HCT116 (cell line): ENCODE measurements around the gene ADORA1. TPM values are rescaled to one million over a fixed set of nuclear protein-coding genes. Genes with fewer than 3 reads are reported as not detected.

ENCODE experiments used
- ATAC-seq: fragments of 200-7000 bp; cut with Tn5 transposase; 2 replicates; pipeline ENCODE4 v1.9.1; 2020; ENCODE audit warnings: mild to moderate bottlenecking, moderate library complexity
- BruUV-seq: library from RNA; stranded (reverse); fragments of 400-500 nt; replicated peaks from 2 replicates; lab custom pipeline; 2021; lab: Mats Ljungman, UMichigan
- CTCF ChIA-PET: fragments of 300-600 bp; sonication (Branson Sonifier 250); formaldehyde crosslinking; loops from one replicate; lab custom pipeline; 2021; ENCODE audit warnings: antibody characterized with exemption; lab: Charles Lee
- POLR2A ChIA-PET: fragments of 300-600, 350-600 bp; sonication (Branson Sonifier 250); formaldehyde crosslinking; loops from one replicate; lab custom pipeline; 2021; ENCODE audit warnings: antibody characterized with exemption; lab: Charles Lee
- RAD21 ChIA-PET, 2 experiments: fragments of 300-600 bp; sonication (Branson Sonifier 250); formaldehyde crosslinking; loops; one replicate each; lab custom pipeline; 2023; ENCODE audit warnings: low total read pairs in 2 of 2; ENCODE audit not compliant: uncharacterized antibody in 2 of 2, unreplicated experiment in 2 of 2, low non-redundant PET in 1 of 2; lab: Charles Lee
- DNase-seq: peaks from one replicate; pipeline ENCODE4 v3.0.0-alpha.2; 2010; ENCODE audit warnings: low read depth, low spot score
- H2AFZ ChIP-seq: fragments of 200-600 bp; shearing (Covaris generic), sonication (generic); 2 replicates; pipeline ENCODE4 v1.6.1; 2017; ENCODE audit warnings: low read depth, mixed run types, mixed read lengths, antibody characterized with exemption, low read length; ENCODE audit not compliant: poor library complexity, severe bottlenecking
- H3K27ac ChIP-seq: 2 replicates; pipeline ENCODE4 v1.5.1; 2012; ENCODE audit warnings: low read depth, low read length
- H3K27me3 ChIP-seq: fragments of 200-600 bp; sonication (generic); 2 replicates; pipeline ENCODE4 v1.6.1; 2016; ENCODE audit warnings: mixed run types, low read length, mixed read lengths; ENCODE audit not compliant: insufficient read depth
- H3K36me3 ChIP-seq, 2 experiments: fragments of 200-500 bp in 1 of 2; fragments of 200-600 bp in 1 of 2; sonication (Bioruptor generic) in 1 of 2; sonication (generic) in 1 of 2; 2 replicates each; pipeline versions ENCODE4 v1.5.1 to v1.6.1; 2014 to 2016; ENCODE audit warnings: low read length in 2 of 2, inconsistent platforms in 1 of 2, mixed read lengths in 1 of 2, mixed run types in 1 of 2; ENCODE audit not compliant: insufficient read depth in 2 of 2, control insufficient read depth in 1 of 2
- H3K4me1 ChIP-seq, 2 experiments: fragments of 200-600 bp in 1 of 2; sonication (generic) in 1 of 2; 2 replicates each; pipeline versions ENCODE4 v1.5.1 to v1.6.1; 2012 to 2017; ENCODE audit warnings: low read length in 2 of 2, inconsistent platforms in 1 of 2, mild to moderate bottlenecking in 1 of 2, mixed read lengths in 1 of 2, mixed run types in 1 of 2, moderate library complexity in 1 of 2; ENCODE audit not compliant: insufficient read depth in 2 of 2, control insufficient read depth in 1 of 2
- H3K4me2 ChIP-seq: fragments of 200-600 bp; sonication (generic); 2 replicates; pipeline ENCODE4 v1.6.1; 2017; ENCODE audit warnings: mixed run types, low read length, mixed read lengths
- H3K4me3 ChIP-seq, 2 experiments: fragments of 200-600 bp in 1 of 2; sonication (generic) in 1 of 2; replicated peaks in 1 of 2; 2 replicates each; pipeline ENCODE4 v1.5.1; 2011 to 2016; ENCODE audit warnings: low read length in 2 of 2, control low read depth in 1 of 2, low read depth in 1 of 2, mild to moderate bottlenecking in 1 of 2, mixed read lengths in 1 of 2, mixed run types in 1 of 2
- H3K79me2 ChIP-seq: fragments of 200-600 bp; sonication (generic); 2 replicates; pipeline ENCODE4 v1.6.1; 2017; ENCODE audit warnings: mild to moderate bottlenecking, mixed run types, low read length, moderate library complexity, mixed read lengths; ENCODE audit not compliant: insufficient read depth
- H3K9ac ChIP-seq: fragments of 200-600 bp; sonication (generic); 2 replicates; pipeline ENCODE4 v1.6.1; 2016; ENCODE audit warnings: low read length, mixed read lengths
- H3K9me2 ChIP-seq: fragments of 200-600 bp; sonication (generic), shearing (Covaris generic); 2 replicates; pipeline ENCODE4 v1.6.1; 2017; ENCODE audit warnings: mixed run types, mild to moderate bottlenecking, moderate library complexity; ENCODE audit not compliant: insufficient read depth
- H3K9me3 ChIP-seq, 2 experiments: fragments of 200-500 bp in 1 of 2; fragments of 200-600 bp in 1 of 2; sonication (Bioruptor generic) in 1 of 2; sonication (generic) in 1 of 2; 2 replicates each; pipeline ENCODE4 v1.6.1; 2014 to 2017; ENCODE audit warnings: low read length in 2 of 2, mixed read lengths in 2 of 2, inconsistent platforms in 1 of 2, low read depth in 1 of 2, mild to moderate bottlenecking in 1 of 2, mixed run types in 1 of 2, moderate library complexity in 1 of 2; ENCODE audit not compliant: control insufficient read depth in 1 of 2, insufficient read depth in 1 of 2
- H4K20me1 ChIP-seq: fragments of 200-600 bp; sonication (generic), shearing (Covaris generic); 2 replicates; pipeline ENCODE4 v1.6.1; 2017; ENCODE audit warnings: mixed run types, mild to moderate bottlenecking, moderate library complexity; ENCODE audit not compliant: insufficient read depth
- CBX3 ChIP-seq: IDR thresholded peaks from 2 replicates; pipeline ENCODE4 v1.6.1; 2012; ENCODE audit warnings: low read depth
- CEBPB ChIP-seq: IDR thresholded peaks from 2 replicates; pipeline ENCODE4 v1.6.1; 2012; ENCODE audit warnings: low read depth
- EGR1 ChIP-seq: IDR thresholded peaks from 2 replicates; pipeline ENCODE4 v1.6.1; 2012; ENCODE audit warnings: low read depth
- EZH2 ChIP-seq: fragments of 200-600 bp; sonication (generic); IDR thresholded peaks from 2 replicates; pipeline ENCODE4 v1.6.1; 2017; ENCODE audit warnings: antibody characterized with exemption, mixed run types
- EZH2phosphoT487 ChIP-seq: fragments of 200-600 bp; IDR thresholded peaks from 2 replicates; pipeline ENCODE4 v1.6.1; 2018; ENCODE audit warnings: antibody characterized with exemption, borderline replicate concordance
- FOSL1 ChIP-seq: IDR thresholded peaks from 2 replicates; pipeline ENCODE4 v1.6.1; 2012; ENCODE audit warnings: low read depth
- JUND ChIP-seq: IDR thresholded peaks from 2 replicates; pipeline ENCODE4 v1.6.1; 2012
- POLR2AphosphoS5 ChIP-seq: IDR thresholded peaks from 2 replicates; pipeline ENCODE4 v1.6.1; 2011; ENCODE audit warnings: mild to moderate bottlenecking, low read depth, low read length, moderate library complexity
- RAD21 ChIP-seq: IDR thresholded peaks from 2 replicates; pipeline ENCODE4 v1.6.1; 2012; ENCODE audit warnings: low read depth, mild to moderate bottlenecking
- SIN3A ChIP-seq: IDR thresholded peaks from 2 replicates; pipeline ENCODE4 v1.6.1; 2012; ENCODE audit warnings: low read depth
- SP1 ChIP-seq: IDR thresholded peaks from 2 replicates; pipeline ENCODE4 v1.6.1; 2012; ENCODE audit warnings: low read depth
- SRF ChIP-seq: IDR thresholded peaks from 2 replicates; pipeline ENCODE4 v1.6.1; 2012; ENCODE audit warnings: low read depth
- TCF7L2 ChIP-seq: IDR thresholded peaks from 2 replicates; pipeline ENCODE4 v1.7.0; 2011; ENCODE audit warnings: borderline replicate concordance, inconsistent platforms; ENCODE audit not compliant: insufficient read depth, insufficient read length; ENCODE audit errors: extremely low read depth
- ZNF274 ChIP-seq: fragments of 200-500 bp; sonication (Bioruptor generic); IDR thresholded peaks from 2 replicates; pipeline ENCODE4 v1.6.1; 2014; ENCODE audit warnings: mild to moderate bottlenecking, low read depth, low read length, inconsistent platforms
- intact Hi-C: fragments of 100-400 bp; cut with micrococcal nuclease; formaldehyde crosslinking; loops from 2 replicates; pipeline ENCODE4 v1.10.0; 2022
- total RNA-seq: library from RNA; stranded (reverse); gene quantifications from one replicate; pipeline ENCODE4 v1.2.1, GENCODE V29; 2021; ENCODE audit not compliant: unreplicated experiment
- TF ChIP-seq, protein P1 (sequence below): IDR thresholded peaks from 2 replicates; pipeline ENCODE4 v1.6.1; 2012
- TF ChIP-seq, protein P2 (sequence below): IDR thresholded peaks from 2 replicates; pipeline ENCODE4 v1.6.1; 2011; ENCODE audit warnings: mild to moderate bottlenecking, low read length, moderate library complexity; ENCODE audit not compliant: insufficient replicate concordance; ENCODE audit errors: extremely low read depth
- TF ChIP-seq, protein P3 (sequence below), 3 experiments: fragments of 200-600 bp in 1 of 3; sonication (generic) in 1 of 3; IDR thresholded peaks in 2 of 3; conservative IDR thresholded peaks in 1 of 3; 2 replicates each; pipeline ENCODE4 v1.5.1; 2012 to 2017; ENCODE audit warnings: low read depth in 2 of 3, low read length in 2 of 3, antibody characterized with exemption in 1 of 3, borderline replicate concordance in 1 of 3, control low read depth in 1 of 3, mild to moderate bottlenecking in 1 of 3, mixed read lengths in 1 of 3, mixed run types in 1 of 3, moderate library complexity in 1 of 3; ENCODE audit not compliant: insufficient read depth in 1 of 3
- TF ChIP-seq, protein P4 (sequence below): IDR thresholded peaks from 2 replicates; pipeline ENCODE4 v1.6.1; 2012
- TF ChIP-seq, protein P5 (sequence below): IDR thresholded peaks from 2 replicates; pipeline ENCODE4 v1.6.1; 2012; ENCODE audit warnings: low read depth

Gene ADORA1
- total RNA-seq, 1 experiment from 2014 or later = 2.8 TPM

DNA sequence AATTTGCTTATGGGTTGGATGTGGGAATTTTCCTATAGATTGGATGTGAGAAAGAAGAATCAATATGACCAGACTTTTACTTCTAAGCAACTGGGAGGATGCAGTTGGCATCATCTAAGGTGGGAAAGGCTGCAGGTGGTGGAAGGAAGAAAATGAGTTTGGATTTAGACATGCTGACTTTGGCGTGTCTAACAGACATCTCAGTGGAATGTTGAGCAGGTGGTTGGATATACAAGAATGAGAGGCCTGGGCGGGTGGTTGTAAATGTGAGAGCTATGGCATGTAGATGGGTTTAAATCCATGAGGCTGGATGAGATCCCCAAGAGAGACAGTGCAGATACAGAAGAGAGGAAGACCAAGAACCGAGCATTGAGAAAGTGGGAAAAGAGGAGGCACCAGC, 10.5 kb downstream of the ADORA1 start:
- Histone ChIP-seq H2AFZ (no peak overlapping the region), H3K9me2 (no peaks in the 10 kb centered on the region), H3K4me1 (peaks cover 0 to 11% of the 10 kb centered on the region in 2 experiments; a peak in 3 of 4 replicates), H3K4me3 (no peak overlapping the region), H3K27me3 (no peaks in the 10 kb centered on the region), H4K20me1 (no peaks in the 10 kb centered on the region), H3K27ac (no peak overlapping the region), H3K79me2 (no peaks in the 10 kb centered on the region), H3K9me3 (no peaks in the 10 kb centered on the region), H3K4me2 (no peak overlapping the region), H3K36me3 (no peaks in the 10 kb centered on the region), H3K9ac (no peak overlapping the region)
- BruUV-seq = no TSS peak
- ChIA-PET CTCF (no interaction called here), RAD21 (no interaction called here), POLR2A (no interaction called here)
- no peak for ATAC-seq
- TF ChIP-seq TCF7L2 (no peak), FOSL1 (no peak), EZH2 (no peak), SRF (no peak), ZNF274 (no peak), RAD21 (no peak), EGR1 (no peak), POLR2AphosphoS5 (no peak), SIN3A (no peak), SP1 (no peak), CEBPB (no peak), CBX3 (no peak), JUND (no peak), EZH2phosphoT487 (no peak)
- TF ChIP-seq, protein P1, sequence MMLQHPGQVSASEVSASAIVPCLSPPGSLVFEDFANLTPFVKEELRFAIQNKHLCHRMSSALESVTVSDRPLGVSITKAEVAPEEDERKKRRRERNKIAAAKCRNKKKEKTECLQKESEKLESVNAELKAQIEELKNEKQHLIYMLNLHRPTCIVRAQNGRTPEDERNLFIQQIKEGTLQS = no peak
- TF ChIP-seq, protein P2, sequence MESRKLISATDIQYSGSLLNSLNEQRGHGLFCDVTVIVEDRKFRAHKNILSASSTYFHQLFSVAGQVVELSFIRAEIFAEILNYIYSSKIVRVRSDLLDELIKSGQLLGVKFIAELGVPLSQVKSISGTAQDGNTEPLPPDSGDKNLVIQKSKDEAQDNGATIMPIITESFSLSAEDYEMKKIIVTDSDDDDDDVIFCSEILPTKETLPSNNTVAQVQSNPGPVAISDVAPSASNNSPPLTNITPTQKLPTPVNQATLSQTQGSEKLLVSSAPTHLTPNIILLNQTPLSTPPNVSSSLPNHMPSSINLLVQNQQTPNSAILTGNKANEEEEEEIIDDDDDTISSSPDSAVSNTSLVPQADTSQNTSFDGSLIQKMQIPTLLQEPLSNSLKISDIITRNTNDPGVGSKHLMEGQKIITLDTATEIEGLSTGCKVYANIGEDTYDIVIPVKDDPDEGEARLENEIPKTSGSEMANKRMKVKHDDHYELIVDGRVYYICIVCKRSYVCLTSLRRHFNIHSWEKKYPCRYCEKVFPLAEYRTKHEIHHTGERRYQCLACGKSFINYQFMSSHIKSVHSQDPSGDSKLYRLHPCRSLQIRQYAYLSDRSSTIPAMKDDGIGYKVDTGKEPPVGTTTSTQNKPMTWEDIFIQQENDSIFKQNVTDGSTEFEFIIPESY = no peak
- TF ChIP-seq, protein P3, sequence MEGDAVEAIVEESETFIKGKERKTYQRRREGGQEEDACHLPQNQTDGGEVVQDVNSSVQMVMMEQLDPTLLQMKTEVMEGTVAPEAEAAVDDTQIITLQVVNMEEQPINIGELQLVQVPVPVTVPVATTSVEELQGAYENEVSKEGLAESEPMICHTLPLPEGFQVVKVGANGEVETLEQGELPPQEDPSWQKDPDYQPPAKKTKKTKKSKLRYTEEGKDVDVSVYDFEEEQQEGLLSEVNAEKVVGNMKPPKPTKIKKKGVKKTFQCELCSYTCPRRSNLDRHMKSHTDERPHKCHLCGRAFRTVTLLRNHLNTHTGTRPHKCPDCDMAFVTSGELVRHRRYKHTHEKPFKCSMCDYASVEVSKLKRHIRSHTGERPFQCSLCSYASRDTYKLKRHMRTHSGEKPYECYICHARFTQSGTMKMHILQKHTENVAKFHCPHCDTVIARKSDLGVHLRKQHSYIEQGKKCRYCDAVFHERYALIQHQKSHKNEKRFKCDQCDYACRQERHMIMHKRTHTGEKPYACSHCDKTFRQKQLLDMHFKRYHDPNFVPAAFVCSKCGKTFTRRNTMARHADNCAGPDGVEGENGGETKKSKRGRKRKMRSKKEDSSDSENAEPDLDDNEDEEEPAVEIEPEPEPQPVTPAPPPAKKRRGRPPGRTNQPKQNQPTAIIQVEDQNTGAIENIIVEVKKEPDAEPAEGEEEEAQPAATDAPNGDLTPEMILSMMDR (IDR thresholded peaks at IDR 0.05 in 2 of 3, conservative IDR thresholded peaks at IDR 0.05 in 1 of 3; ENCODE audit: borderline replicate concordance in 1 of 3, insufficient read depth in 1 of 3, low read depth in 2 of 3, low read length in 2 of 3) = no peak
- TF ChIP-seq, protein P4, sequence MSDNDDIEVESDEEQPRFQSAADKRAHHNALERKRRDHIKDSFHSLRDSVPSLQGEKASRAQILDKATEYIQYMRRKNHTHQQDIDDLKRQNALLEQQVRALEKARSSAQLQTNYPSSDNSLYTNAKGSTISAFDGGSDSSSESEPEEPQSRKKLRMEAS = no peak
- TF ChIP-seq, protein P5, sequence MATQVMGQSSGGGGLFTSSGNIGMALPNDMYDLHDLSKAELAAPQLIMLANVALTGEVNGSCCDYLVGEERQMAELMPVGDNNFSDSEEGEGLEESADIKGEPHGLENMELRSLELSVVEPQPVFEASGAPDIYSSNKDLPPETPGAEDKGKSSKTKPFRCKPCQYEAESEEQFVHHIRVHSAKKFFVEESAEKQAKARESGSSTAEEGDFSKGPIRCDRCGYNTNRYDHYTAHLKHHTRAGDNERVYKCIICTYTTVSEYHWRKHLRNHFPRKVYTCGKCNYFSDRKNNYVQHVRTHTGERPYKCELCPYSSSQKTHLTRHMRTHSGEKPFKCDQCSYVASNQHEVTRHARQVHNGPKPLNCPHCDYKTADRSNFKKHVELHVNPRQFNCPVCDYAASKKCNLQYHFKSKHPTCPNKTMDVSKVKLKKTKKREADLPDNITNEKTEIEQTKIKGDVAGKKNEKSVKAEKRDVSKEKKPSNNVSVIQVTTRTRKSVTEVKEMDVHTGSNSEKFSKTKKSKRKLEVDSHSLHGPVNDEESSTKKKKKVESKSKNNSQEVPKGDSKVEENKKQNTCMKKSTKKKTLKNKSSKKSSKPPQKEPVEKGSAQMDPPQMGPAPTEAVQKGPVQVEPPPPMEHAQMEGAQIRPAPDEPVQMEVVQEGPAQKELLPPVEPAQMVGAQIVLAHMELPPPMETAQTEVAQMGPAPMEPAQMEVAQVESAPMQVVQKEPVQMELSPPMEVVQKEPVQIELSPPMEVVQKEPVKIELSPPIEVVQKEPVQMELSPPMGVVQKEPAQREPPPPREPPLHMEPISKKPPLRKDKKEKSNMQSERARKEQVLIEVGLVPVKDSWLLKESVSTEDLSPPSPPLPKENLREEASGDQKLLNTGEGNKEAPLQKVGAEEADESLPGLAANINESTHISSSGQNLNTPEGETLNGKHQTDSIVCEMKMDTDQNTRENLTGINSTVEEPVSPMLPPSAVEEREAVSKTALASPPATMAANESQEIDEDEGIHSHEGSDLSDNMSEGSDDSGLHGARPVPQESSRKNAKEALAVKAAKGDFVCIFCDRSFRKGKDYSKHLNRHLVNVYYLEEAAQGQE = no peak
- intact Hi-C loops = no loop called here
- DNase-seq = no peak
